Measurements from ENCODE around the gene PDAP1.
"Not testable (repeated sequence)": the region's sequence is repeated elsewhere in the genome, so short reads cannot be mapped to it uniquely, and the experiment has no call there.

PDAP1 gene

DNA sequence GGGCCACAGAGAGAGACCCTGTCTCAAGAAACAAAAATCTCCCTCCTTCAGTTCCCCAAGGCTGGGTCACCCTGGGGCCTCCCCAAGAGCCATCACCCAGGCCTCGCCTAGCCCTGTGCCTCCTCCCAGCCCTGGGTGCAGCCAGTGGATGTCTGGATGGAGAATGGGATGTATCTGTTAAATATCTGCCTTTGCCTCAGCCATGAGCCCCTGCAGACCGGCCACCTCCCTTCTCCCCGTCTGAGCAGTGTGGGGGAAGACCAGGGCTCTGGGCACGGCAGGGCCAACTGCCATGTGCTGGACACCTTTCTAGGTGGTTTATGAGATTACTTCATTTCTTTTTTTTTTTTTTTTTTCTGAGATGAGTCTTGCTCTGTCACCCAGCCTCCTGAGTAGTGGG, 23.9 kb downstream of the PDAP1 start:
- peaks cover 48% of the 10 kb centered on the region for H3K36me3 Mint-ChIP-seq
- H3K9me3 Mint-ChIP-seq: no peaks in the 10 kb centered on the region
- peaks cover 45% of the 10 kb centered on the region for H3K4me1 Mint-ChIP-seq
- no peak for DNase-seq
- H3K4me3 Mint-ChIP-seq: no peak overlapping the region
- no peaks in the 10 kb centered on the region for H3K27me3 Mint-ChIP-seq
- H3K27ac Mint-ChIP-seq: peak overlapping the region; percentile 38
- CTCF ChIA-PET: no interaction called here

DNA sequence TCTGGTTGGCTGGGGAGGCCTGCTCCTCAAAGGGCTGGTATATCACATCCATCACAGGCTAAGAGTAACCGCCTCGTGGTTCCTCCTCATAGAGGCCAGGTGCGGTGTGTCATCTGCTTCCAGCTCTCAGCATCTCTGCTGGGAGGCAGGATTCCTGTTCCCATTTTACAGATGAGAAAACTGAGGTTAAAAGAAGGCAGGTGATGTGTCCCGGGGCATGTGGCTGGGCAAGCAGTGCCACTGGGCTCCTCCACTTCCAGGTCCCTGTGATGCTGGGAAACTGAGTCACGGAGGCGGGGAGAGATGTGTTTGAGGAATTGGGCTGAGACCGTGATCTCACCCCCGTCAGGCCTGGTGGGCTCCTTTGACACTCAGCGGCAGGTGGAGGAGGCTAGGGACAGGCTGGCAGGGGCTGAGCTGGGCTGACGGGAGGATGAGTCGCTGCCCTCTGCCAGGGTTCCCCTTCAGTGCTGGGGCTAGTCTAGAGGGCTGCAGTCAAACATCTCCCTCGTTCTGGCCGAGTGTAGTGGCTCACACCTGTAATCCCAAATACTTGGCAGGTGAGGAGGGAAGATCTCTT, 24.5 kb downstream of the PDAP1 start:
- DNase-seq: no peak
- Mint-ChIP-seq H3K36me3 (peaks cover 47% of the 10 kb centered on the region), H3K4me3 (no peak overlapping the region), H3K4me1 (peaks cover 50% of the 10 kb centered on the region), H3K27me3 (no peaks in the 10 kb centered on the region), H3K9me3 (no peaks in the 10 kb centered on the region), H3K27ac (no peak overlapping the region)
- CTCF ChIA-PET: no interaction called here

GRCh38 chr7:99383203-99383602, 25.2 kb downstream of the PDAP1 start:
- Mint-ChIP-seq H3K9me3 (no peaks in the 10 kb centered on the region), H3K4me3 (no peak overlapping the region), H3K4me1 (peaks cover 51% of the 10 kb centered on the region), H3K27me3 (no peaks in the 10 kb centered on the region), H3K36me3 (peaks cover 43% of the 10 kb centered on the region), H3K27ac (no peak overlapping the region)
- DNase-seq: no peak
- CTCF ChIA-PET: interaction anchor here (0.6 kb wide), 1 partner anchor 8 kb away, joined by 3 read pairs; no protein-coding TSS in a partner anchor

DNA sequence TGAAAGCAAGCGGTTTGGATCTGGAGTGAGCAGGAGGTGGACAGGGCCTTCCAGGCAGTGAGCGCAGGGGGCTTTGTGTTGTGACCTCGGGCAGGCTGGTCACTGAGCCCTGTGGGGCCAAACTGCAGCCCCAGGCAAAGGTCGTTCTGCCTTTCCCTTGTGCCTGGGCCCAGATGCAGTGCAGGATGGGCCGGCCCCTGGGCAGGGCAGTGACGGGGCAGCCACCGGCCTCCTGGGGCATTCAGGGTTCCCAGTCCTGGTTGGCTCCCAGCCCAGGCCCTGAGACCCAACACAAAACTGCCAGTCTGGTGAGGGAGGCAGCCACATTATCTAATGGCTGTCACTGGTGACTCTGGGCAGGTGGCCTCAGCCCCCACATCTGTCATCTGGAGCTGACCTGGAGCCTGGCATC, 26.7 kb downstream of the PDAP1 start:
- no peaks in the 10 kb centered on the region for H3K9me3 Mint-ChIP-seq
- peaks cover 58% of the 10 kb centered on the region for H3K4me1 Mint-ChIP-seq
- H3K27ac Mint-ChIP-seq: peak overlapping the region; percentile 91
- H3K36me3 Mint-ChIP-seq: peaks cover 36% of the 10 kb centered on the region
- no peak for DNase-seq
- peak overlapping the region; percentile 74 for H3K4me3 Mint-ChIP-seq
- H3K27me3 Mint-ChIP-seq: no peaks in the 10 kb centered on the region
- CTCF ChIA-PET: interaction anchor here (1.2 kb wide), 1 partner anchor 16 kb away, joined by 5 read pairs; no protein-coding TSS in a partner anchor

GRCh38 chr7:99380823-99381663, 27.4 kb downstream of the PDAP1 start:
- DNase-seq: peak; percentile 95
- Mint-ChIP-seq H3K36me3 (peaks cover 31% of the 10 kb centered on the region), H3K9me3 (no peaks in the 10 kb centered on the region)

GRCh38 chr7:99380032-99380822, 28.2 kb downstream of the PDAP1 start:
- peaks cover 31% of the 10 kb centered on the region for H3K36me3 Mint-ChIP-seq
- DNase-seq: peak; percentile 59
- peak overlapping the region; percentile 91 for H3K27ac Mint-ChIP-seq
- H3K9me3 Mint-ChIP-seq: no peaks in the 10 kb centered on the region
- peak overlapping the region; percentile 74 for H3K4me3 Mint-ChIP-seq
- H3K4me1 Mint-ChIP-seq: peaks cover 65% of the 10 kb centered on the region
- H3K27me3 Mint-ChIP-seq: no peaks in the 10 kb centered on the region
- CTCF ChIA-PET: no interaction called here

More at GRCh38 chr7:99380823-99381663, 27.4 kb downstream of the PDAP1 start:
- H3K4me1 Mint-ChIP-seq: peaks cover 63% of the 10 kb centered on the region
- H3K27ac Mint-ChIP-seq: peak overlapping the region; percentile 91
- H3K4me3 Mint-ChIP-seq: peak overlapping the region; percentile 74
- CTCF ChIA-PET: no interaction called here
- H3K27me3 Mint-ChIP-seq: no peaks in the 10 kb centered on the region

DNA sequence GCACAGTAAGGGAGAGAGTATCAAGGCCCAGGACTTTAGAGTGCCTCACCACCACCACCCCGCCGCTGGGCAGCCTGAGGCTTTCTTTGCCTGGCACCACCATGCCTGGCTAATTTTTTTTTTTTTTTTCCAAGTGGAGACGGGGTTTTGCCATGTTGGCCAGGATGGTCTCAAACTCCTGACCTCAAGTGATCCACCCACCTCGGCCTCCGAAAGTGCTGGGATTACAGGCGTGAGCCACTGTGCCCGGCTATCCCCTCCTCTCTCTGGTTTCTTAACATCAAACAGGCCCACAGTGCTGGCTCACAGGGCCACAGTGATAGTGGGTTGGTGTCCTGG, 28.7 kb downstream of the PDAP1 start:
- H3K9me3 Mint-ChIP-seq, DNase-seq, CTCF ChIA-PET, H3K27me3 Mint-ChIP-seq: not testable (repeated sequence)
- H3K4me3 Mint-ChIP-seq: peak overlapping the region; percentile 74
- peaks cover 31% of the 10 kb centered on the region for H3K36me3 Mint-ChIP-seq
- peak overlapping the region; percentile 91 for H3K27ac Mint-ChIP-seq
- H3K4me1 Mint-ChIP-seq: peaks cover 64% of the 10 kb centered on the region

DNA sequence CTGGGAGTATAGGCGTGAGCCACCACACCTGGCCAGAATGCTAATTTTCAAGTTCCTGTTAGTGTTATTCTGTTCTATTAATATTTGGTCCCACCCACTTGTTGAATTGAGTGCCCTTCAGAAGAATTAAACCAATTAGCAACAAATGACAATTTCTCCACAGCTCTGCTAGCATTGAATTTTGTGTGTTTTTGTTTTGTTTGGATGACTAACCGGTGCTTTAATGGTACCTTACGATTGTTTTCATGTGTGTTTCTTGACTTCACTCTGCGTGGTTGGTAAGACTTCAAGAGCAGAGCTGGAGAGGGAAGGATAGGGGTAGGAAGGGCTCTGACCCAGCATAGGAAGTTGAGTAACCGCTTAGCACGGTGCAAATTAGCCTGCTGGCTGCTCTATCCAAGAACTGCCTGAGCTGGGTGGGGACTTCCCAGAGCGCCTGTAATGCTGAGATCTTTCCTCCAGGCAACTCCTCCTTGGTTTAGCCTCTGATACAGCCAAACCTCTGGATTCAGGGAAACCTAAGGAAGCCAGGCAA, 29.3 kb downstream of the PDAP1 start:
- H3K4me1 Mint-ChIP-seq: peaks cover 61% of the 10 kb centered on the region
- H3K27me3 Mint-ChIP-seq: no peaks in the 10 kb centered on the region
- peak overlapping the region; percentile 74 for H3K4me3 Mint-ChIP-seq
- peak overlapping the region; percentile 91 for H3K27ac Mint-ChIP-seq
- peak; percentile 56 for DNase-seq
- H3K9me3 Mint-ChIP-seq: no peaks in the 10 kb centered on the region
- CTCF ChIA-PET: no interaction called here
- peaks cover 29% of the 10 kb centered on the region for H3K36me3 Mint-ChIP-seq

GRCh38 chr7:99375070-99375807, 33.2 kb downstream of the PDAP1 start:
- Mint-ChIP-seq H3K4me1 (peaks cover 53% of the 10 kb centered on the region), H3K27me3 (no peaks in the 10 kb centered on the region), H3K9me3 (no peaks in the 10 kb centered on the region), H3K27ac (peak overlapping the region; percentile 58), H3K36me3 (peaks cover 12% of the 10 kb centered on the region), H3K4me3 (peak overlapping the region; percentile 74)
- CTCF ChIA-PET: no interaction called here
- peak; percentile 76 for DNase-seq

DNA sequence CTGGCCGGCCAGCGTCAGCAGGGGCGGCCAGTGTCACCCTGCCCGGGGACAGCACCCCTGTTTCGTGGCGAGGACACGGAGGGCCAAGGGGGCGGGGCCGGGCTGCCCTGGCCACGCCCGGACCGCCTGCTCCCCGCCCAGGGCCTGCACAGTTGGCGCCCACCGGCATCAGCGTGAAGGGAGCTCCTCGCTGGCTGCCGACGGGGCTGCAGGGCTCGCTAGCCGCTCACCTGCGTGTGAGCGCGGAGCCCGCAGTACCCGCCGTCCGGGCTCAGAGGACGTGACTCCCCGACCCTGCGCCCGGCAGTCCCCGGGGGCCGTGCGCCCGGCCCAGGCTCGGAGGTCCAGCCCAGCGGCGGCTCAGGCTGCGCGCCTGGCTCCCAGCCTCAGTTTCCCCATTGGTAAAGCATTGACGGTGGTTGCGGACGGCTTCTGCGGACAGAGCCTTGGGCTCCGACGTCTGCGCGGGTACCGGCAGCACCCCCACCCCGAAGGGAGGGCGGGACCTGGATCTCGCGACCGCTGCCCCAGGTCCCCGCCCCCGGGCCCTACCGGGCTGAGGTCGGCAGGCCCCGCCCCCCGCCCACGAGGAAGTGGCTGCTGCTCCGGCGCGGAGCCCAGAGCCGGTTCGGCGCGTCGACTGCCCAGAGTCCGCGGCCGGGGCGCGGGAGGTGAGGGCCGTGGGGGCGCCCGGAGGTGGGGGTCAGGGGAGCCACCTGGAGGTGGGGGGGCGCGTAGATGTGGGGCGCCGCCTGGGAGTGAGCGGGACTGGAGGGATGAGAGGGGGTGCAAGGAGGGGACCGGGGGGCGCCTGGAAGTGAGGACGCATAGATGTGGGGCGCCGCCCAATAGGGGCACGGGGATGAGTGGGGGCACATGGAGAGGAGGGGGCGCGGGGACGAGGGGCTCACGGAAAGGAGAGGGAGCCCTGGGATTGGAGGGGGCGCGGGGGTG, 34.0 kb downstream of the PDAP1 start, which contains the start of gene ARPC1B:
ARPC1B (plus strand) TSS at position 620 of the 954 bp plus-strand sequence. CDS start 10,985 bp downstream, outside the sequence.
- H3K9me3 Mint-ChIP-seq: no peaks in the 10 kb centered on the region
- no peaks in the 10 kb centered on the region for H3K27me3 Mint-ChIP-seq
- CTCF ChIA-PET: interaction anchor here (0.6 kb wide), 1 partner anchor 1358 kb away, joined by 3 read pairs; no protein-coding TSS in a partner anchor
- DNase-seq: peak; percentile 89
- H3K4me1 Mint-ChIP-seq: peaks cover 54% of the 10 kb centered on the region
- peak within 1 kb of the TSS; percentile 74 for H3K4me3 Mint-ChIP-seq
- peaks cover 9% of the 10 kb centered on the region for H3K36me3 Mint-ChIP-seq
- peak within 1 kb of the TSS; percentile 79 for H3K27ac Mint-ChIP-seq

DNA sequence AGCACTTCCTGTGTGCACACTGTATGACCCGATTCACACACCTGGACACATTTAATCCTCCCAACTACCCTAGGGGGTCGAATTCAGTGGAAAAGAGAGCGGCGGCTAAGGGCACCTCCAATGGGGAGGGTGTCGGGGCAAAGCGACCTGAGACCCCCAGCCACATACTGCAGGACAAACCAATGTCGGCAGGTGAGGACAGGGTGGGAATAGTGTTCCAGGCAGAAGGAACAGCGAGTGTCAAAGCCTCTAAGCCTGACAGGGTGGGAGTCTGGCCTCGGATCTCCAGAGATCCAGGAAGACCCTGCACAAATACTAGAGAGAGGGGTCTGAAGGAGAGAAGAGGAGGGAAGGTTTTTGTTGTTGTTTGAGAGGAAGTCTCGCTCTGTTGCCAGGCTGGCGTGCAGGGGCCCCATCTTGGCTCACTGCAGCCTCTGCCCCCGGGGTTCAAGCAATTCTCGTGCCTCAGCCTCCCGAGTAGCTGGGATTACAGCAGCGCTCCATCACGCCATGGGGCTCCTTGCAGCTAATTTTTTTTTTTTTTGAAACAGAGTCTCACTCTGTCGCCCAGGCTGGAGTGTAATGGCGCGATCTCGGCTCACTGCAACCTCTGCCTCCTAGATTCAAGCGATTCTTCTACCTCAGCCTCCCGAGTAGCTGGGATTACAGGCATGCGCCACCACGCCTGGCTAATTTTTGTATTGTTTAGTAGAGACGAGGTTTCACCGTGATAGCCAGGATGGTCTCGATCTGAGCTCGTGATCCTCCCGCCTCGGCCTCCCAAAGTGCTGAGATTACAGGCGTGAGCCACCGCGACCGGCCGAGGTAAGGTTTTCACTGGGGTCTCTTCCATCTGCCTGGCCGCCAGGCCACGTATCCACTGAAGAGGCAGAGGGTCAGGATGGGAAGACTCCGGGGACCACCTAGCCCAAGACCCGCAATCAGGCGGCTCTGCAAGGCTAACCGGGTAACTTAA, 35.0 kb downstream of the PDAP1 start:
- Mint-ChIP-seq H3K36me3 (peaks cover 13% of the 10 kb centered on the region), H3K27ac (peak overlapping the region; percentile 79), H3K4me1 (peaks cover 55% of the 10 kb centered on the region), H3K27me3 (no peaks in the 10 kb centered on the region), H3K9me3 (no peaks in the 10 kb centered on the region), H3K4me3 (peak overlapping the region; percentile 74)
- DNase-seq: no peak
- CTCF ChIA-PET: interaction anchor here (0.6 to 0.9 kb wide), 2 partner anchors 12 to 1359 kb away, joined by 3 to 5 read pairs; no protein-coding TSS in a partner anchor

All from activated naive CD4-positive, alpha-beta T cell treated with anti-CD3 and anti-CD28 coated beads, Interleukin-2, amount 10 ng/mL, durations not matched to agents 7 days and 5 days (primary cell).